Activated T-cell treated with anti-CD3 and anti-CD28 coated beads for 48 hours (primary cell): ENCODE measurements around the gene TMEM100.
"Not testable (repeated sequence)": the region's sequence is repeated elsewhere in the genome, so short reads cannot be mapped to it uniquely, and the experiment has no call there.

ENCODE experiments used
- DNase-seq: peaks from one replicate; pipeline ENCODE4 v3.0.0-alpha.2; 2020; ENCODE audit warnings: low read depth

TMEM100 gene

GRCh38 chr17:55683550-55684315 is 38.9 kb downstream of the TMEM100 start:
- DNase-seq = no peak

GRCh38 chr17:55681342-55681700 is 41.3 kb downstream of the TMEM100 start:
- no peak for DNase-seq

GRCh38 chr17:55680686-55681341 is 41.9 kb downstream of the TMEM100 start:
- no peak for DNase-seq

- DNase-seq = no peak
Measured at GRCh38 chr17:55677446-55677845, 45.2 kb downstream of the TMEM100 start.

- DNase-seq = no peak
Measured at GRCh38 chr17:55676274-55676673, 46.4 kb downstream of the TMEM100 start.

GRCh38 chr17:55673743-55674506 is 48.7 kb downstream of the TMEM100 start:
- DNase-seq = no peak

GRCh38 chr17:55672585-55673501 is 49.8 kb downstream of the TMEM100 start:
- DNase-seq = no peak

- not testable (repeated sequence) for DNase-seq
Measured at GRCh38 chr17:55672010-55672409, 50.7 kb downstream of the TMEM100 start.
